Keratinocyte (primary cell): ENCODE measurements around the gene STPG2. TPM values are rescaled to one million over a fixed set of nuclear protein-coding genes. Genes with fewer than 3 reads are reported as not detected.

Source experiments
- DNase-seq: peaks from one replicate; pipeline ENCODE4 v3.0.0-alpha.2; 2011; ENCODE audit warnings: low read depth, missing footprints, low spot score
- FAIRE-seq: peaks from 2 replicates; lab custom pipeline; 2011; peaks lifted over from hg19 to GRCh38; lab: Jason Lieb, UNC
- H2AFZ ChIP-seq: 2 replicates; pipeline ENCODE4 v1.6.0; 2012; ENCODE audit warnings: low read length, control low read depth, inconsistent platforms; ENCODE audit not compliant: control insufficient read depth
- H3K27ac ChIP-seq: 2 replicates; pipeline ENCODE4 v1.5.1; 2011; ENCODE audit warnings: low read length; ENCODE audit not compliant: control insufficient read depth, insufficient read depth
- H3K27me3 ChIP-seq: 3 replicates; pipeline ENCODE4 v1.6.0; 2011; ENCODE audit warnings: low read length; ENCODE audit not compliant: control insufficient read depth, insufficient read depth; ENCODE audit errors: extremely low read depth
- H3K36me3 ChIP-seq, 2 experiments: 2 replicates in 1 of 2; 3 replicates in 1 of 2; pipeline ENCODE4 v1.5.1; 2011; ENCODE audit warnings: low read length in 2 of 2, mild to moderate bottlenecking in 1 of 2; ENCODE audit not compliant: control insufficient read depth in 2 of 2, insufficient read depth in 2 of 2; ENCODE audit errors: extremely low read depth in 1 of 2
- H3K4me1 ChIP-seq: 3 replicates; pipeline ENCODE4 v1.5.1; 2011; ENCODE audit warnings: low read length; ENCODE audit not compliant: control insufficient read depth, insufficient read depth; ENCODE audit errors: extremely low read depth
- H3K4me2 ChIP-seq: 3 replicates; pipeline ENCODE4 v1.6.0; 2011; ENCODE audit warnings: low read depth, low read length; ENCODE audit not compliant: control insufficient read depth, insufficient read depth; ENCODE audit errors: extremely low read depth
- H3K4me3 ChIP-seq, 3 experiments: fragments of 200-600 bp in 1 of 3; sonication (generic) in 1 of 3; 2 replicates in 2 of 3; 3 replicates in 1 of 3; pipeline ENCODE4 v1.5.1; 2011 to 2016; ENCODE audit warnings: low read length in 3 of 3, mild to moderate bottlenecking in 3 of 3, control low read depth in 2 of 3, inconsistent platforms in 1 of 3, low read depth in 1 of 3, mixed read lengths in 1 of 3, mixed run types in 1 of 3, moderate library complexity in 1 of 3; ENCODE audit not compliant: control insufficient read depth in 2 of 3, insufficient read depth in 2 of 3; ENCODE audit errors: extremely low read depth in 1 of 3
- H3K79me2 ChIP-seq: 2 replicates; pipeline ENCODE4 v1.6.0; 2012; ENCODE audit warnings: low read length; ENCODE audit not compliant: control insufficient read depth, insufficient read depth
- H3K9ac ChIP-seq: 3 replicates; pipeline ENCODE4 v1.6.0; 2011; ENCODE audit warnings: low read length; ENCODE audit not compliant: control insufficient read depth, insufficient read depth; ENCODE audit errors: extremely low read depth
- H3K9me1 ChIP-seq: 3 replicates; pipeline ENCODE4 v1.6.0; 2011; ENCODE audit warnings: low read length; ENCODE audit not compliant: control insufficient read depth, insufficient read depth; ENCODE audit errors: extremely low read depth
- H3K9me3 ChIP-seq: 2 replicates; pipeline ENCODE4 v1.5.1; 2012; ENCODE audit warnings: low read depth, low read length; ENCODE audit not compliant: control insufficient read depth
- H4K20me1 ChIP-seq: 3 replicates; pipeline ENCODE4 v1.6.0; 2011; ENCODE audit warnings: low read length; ENCODE audit not compliant: control insufficient read depth, insufficient read depth; ENCODE audit errors: extremely low read depth
- EZH2 ChIP-seq: IDR thresholded peaks from one replicate; pipeline ENCODE4 v1.6.1; 2012; ENCODE audit warnings: inconsistent platforms, mild to moderate bottlenecking, low read length, moderate library complexity
- dilution Hi-C: fragments of 300-500 bp; cut with MboI; formaldehyde crosslinking; loops from one replicate; pipeline ENCODE4 v1.7.0; 2020; ENCODE audit warnings: low sequenced_read_pairs; ENCODE audit not compliant: extremely low pct_ligation_motif_present
- polyA plus RNA-seq, 5 experiments: library from polyadenylated mRNA; depleted of rRNA in 3 of 5; stranded (reverse) in 3 of 5; stranded (forward) in 1 of 5; unstranded in 1 of 5; fragments of >200 nt; gene quantifications; 1 replicate in 1 of 5; 2 replicates in 3 of 5; 3 replicates in 1 of 5; pipeline versions ENCODE4 v1.2.1 to v1.2.3, GENCODE V29; 2011 to 2012; ENCODE audit warnings: missing spikeins in 2 of 5, low read depth in 1 of 5, low replicate concordance in 1 of 5
- TF ChIP-seq, protein P1 (sequence below), 3 experiments: IDR thresholded peaks in 1 of 3; conservative IDR thresholded peaks in 1 of 3; optimal IDR thresholded peaks in 1 of 3; 2 replicates in 2 of 3; 3 replicates in 1 of 3; pipeline versions ENCODE3 to v1.5.1; 2011; ENCODE audit warnings: low read length in 3 of 3, mild to moderate bottlenecking in 3 of 3, moderate library complexity in 2 of 3, control low read depth in 1 of 3, inconsistent platforms in 1 of 3; ENCODE audit not compliant: insufficient read depth in 2 of 3; ENCODE audit errors: extremely low read depth in 1 of 3

The STPG2 gene
- polyA plus RNA-seq, 1 donor (not counting 4 experiments of a cell fraction or from before 2014, with no cell fraction given), result 0.07 TPM

DNA sequence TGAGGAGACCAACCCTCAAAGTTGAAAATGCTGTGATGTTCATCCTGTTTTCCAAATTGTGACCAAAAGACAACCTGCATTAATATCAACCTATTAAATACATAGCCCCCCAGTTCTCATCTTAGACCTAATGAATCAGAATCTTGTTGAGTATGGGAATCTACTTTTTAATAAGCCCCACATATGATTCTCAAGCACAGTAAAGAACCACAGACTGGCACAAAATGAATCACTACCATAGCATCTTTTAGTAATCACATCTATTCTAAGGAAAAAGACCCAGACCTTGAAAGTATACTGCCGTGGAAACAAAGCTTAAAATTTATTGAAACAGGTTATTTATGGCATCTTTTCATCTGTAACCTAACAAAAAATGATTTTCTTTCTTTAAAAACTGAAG, 152.9 kb downstream of the STPG2 start:
- H4K20me1 ChIP-seq, result no peaks in the 10 kb centered on the region
- no peaks in the 10 kb centered on the region for H3K9me1 ChIP-seq
- no peaks in the 10 kb centered on the region for H3K9me3 ChIP-seq
- H3K4me1 ChIP-seq, result no peaks in the 10 kb centered on the region
- dilution Hi-C loops, result no loop called here
- H3K79me2 ChIP-seq, result no peaks in the 10 kb centered on the region
- no peak overlapping the region for H3K4me3 ChIP-seq
- no peak for DNase-seq
- no peak overlapping the region for H3K9ac ChIP-seq
- FAIRE-seq, result no peak
- TF ChIP-seq, protein P1, sequence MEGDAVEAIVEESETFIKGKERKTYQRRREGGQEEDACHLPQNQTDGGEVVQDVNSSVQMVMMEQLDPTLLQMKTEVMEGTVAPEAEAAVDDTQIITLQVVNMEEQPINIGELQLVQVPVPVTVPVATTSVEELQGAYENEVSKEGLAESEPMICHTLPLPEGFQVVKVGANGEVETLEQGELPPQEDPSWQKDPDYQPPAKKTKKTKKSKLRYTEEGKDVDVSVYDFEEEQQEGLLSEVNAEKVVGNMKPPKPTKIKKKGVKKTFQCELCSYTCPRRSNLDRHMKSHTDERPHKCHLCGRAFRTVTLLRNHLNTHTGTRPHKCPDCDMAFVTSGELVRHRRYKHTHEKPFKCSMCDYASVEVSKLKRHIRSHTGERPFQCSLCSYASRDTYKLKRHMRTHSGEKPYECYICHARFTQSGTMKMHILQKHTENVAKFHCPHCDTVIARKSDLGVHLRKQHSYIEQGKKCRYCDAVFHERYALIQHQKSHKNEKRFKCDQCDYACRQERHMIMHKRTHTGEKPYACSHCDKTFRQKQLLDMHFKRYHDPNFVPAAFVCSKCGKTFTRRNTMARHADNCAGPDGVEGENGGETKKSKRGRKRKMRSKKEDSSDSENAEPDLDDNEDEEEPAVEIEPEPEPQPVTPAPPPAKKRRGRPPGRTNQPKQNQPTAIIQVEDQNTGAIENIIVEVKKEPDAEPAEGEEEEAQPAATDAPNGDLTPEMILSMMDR (optimal IDR thresholded peaks at IDR 0.05 in 1 of 3, IDR thresholded peaks at IDR 0.05 in 1 of 3, conservative IDR thresholded peaks at IDR 0.05 in 1 of 3; ENCODE audit: extremely low read depth in 1 of 3, insufficient read depth in 2 of 3, low read length in 3 of 3), result no peak
- no peak for TF ChIP-seq EZH2
- no peaks in the 10 kb centered on the region for H3K36me3 ChIP-seq
- no peak overlapping the region for H3K4me2 ChIP-seq
- H3K27ac ChIP-seq, result no peak overlapping the region
- no peaks in the 10 kb centered on the region for H3K27me3 ChIP-seq
- no peak overlapping the region for H2AFZ ChIP-seq

DNA sequence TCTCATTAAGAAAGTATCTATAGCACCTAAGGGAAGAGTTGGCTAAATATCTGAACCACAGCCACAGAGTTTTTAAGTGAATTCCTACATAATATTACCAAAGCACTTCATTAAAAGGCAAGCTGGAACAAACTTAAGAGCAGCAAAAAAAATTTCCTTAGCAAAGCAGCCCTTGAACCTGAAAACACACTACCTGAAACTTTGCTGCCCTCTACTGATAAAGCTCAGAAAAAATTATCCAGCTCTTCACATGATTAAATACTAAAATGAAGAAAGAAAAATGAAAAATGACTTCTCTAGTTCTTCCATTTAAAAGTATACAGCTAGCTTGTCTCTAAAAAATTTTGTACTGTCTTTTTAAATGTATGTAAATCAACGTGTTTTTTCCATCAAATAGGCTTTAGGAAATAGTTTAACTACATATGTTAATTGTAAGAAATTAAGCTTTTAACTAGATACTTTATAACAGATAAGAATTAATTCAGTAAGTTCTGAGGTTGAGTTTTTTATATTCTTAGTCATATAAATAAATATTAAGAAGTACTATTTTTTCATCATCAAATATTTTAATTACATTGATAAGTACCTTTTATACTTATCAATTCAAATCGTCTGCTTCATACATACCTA, 156.1 kb downstream of the STPG2 start:
- Histone ChIP-seq H4K20me1 (no peaks in the 10 kb centered on the region), H3K9me3 (no peaks in the 10 kb centered on the region), H3K79me2 (no peaks in the 10 kb centered on the region), H3K36me3 (no peaks in the 10 kb centered on the region), H3K9ac (no peak overlapping the region), H3K4me2 (no peak overlapping the region), H3K4me1 (no peaks in the 10 kb centered on the region), H2AFZ (no peak overlapping the region), H3K4me3 (no peak overlapping the region), H3K27me3 (no peaks in the 10 kb centered on the region), H3K9me1 (no peaks in the 10 kb centered on the region), H3K27ac (no peak overlapping the region)
- FAIRE-seq (no peak), DNase-seq (no peak)
- dilution Hi-C loops, result no loop called here
- TF ChIP-seq, protein P1 (optimal IDR thresholded peaks at IDR 0.05 in 1 of 3, IDR thresholded peaks at IDR 0.05 in 1 of 3, conservative IDR thresholded peaks at IDR 0.05 in 1 of 3; ENCODE audit: extremely low read depth in 1 of 3, insufficient read depth in 2 of 3, low read length in 3 of 3), result peak in 2 of 3 experiments; percentile 43 to 50
- no peak for TF ChIP-seq EZH2
